GM21737 (cell line): ENCODE results near the gene IPPK.

Source experiments
- ATAC-seq: cut with Tn5 transposase; IDR thresholded peaks from one replicate; pipeline ENCODE4 v1.9.1; 2021; ENCODE audit warnings: mild to moderate bottlenecking, moderate library complexity; ENCODE audit not compliant: unreplicated experiment

The IPPK gene

GRCh38 chr9:92658176-92658575, 11.8 kb downstream of the IPPK start:
- no peak for ATAC-seq

- no peak for ATAC-seq
Measured at GRCh38 chr9:92657296-92658094, 12.4 kb downstream of the IPPK start.

- ATAC-seq: no peak
Measured at GRCh38 chr9:92656537-92656925, 13.4 kb downstream of the IPPK start.

GRCh38 chr9:92655896-92656536, 13.9 kb downstream of the IPPK start:
- no peak for ATAC-seq

GRCh38 chr9:92655366-92655765, 14.6 kb downstream of the IPPK start:
- no peak for ATAC-seq

GRCh38 chr9:92654481-92655301, 15.2 kb downstream of the IPPK start:
- ATAC-seq: no peak

GRCh38 chr9:92652461-92652860, 17.5 kb downstream of the IPPK start:
- ATAC-seq: no peak

GRCh38 chr9:92650839-92651621, 18.9 kb downstream of the IPPK start:
- ATAC-seq: no peak

- no peak for ATAC-seq
Measured at GRCh38 chr9:92650296-92650695, 19.6 kb downstream of the IPPK start.

GRCh38 chr9:92649007-92649406, 20.9 kb downstream of the IPPK start:
- no peak for ATAC-seq

GRCh38 chr9:92648474-92648971, 21.4 kb downstream of the IPPK start:
- ATAC-seq: no peak

- ATAC-seq: no peak
Measured at GRCh38 chr9:92647671-92648473, 22.1 kb downstream of the IPPK start.

GRCh38 chr9:92645041-92645440, 24.9 kb downstream of the IPPK start:
- no peak for ATAC-seq

GRCh38 chr9:92644278-92644677, 25.7 kb downstream of the IPPK start:
- no peak for ATAC-seq

GRCh38 chr9:92642564-92642963, 27.4 kb downstream of the IPPK start:
- no peak for ATAC-seq

- no peak for ATAC-seq
Measured at GRCh38 chr9:92642041-92642451, 27.9 kb downstream of the IPPK start.

- no peak for ATAC-seq
Measured at GRCh38 chr9:92641092-92641809, 28.7 kb downstream of the IPPK start.

GRCh38 chr9:92640398-92641091, 29.4 kb downstream of the IPPK start:
- ATAC-seq: no peak
